CD4-positive, CD25-positive, alpha-beta regulatory T cell (primary cell): ENCODE measurements around the gene TBL1Y. TPM values are rescaled to one million over a fixed set of nuclear protein-coding genes. Genes with fewer than 3 reads are reported as not detected.

Experiments used
- ATAC-seq, 2 donors: fragments of 150-1000 bp; cut with Tn5 transposase; one replicate each; pipeline ENCODE4 v1.10.0; 2021; ENCODE audit warnings: low read depth in 2 of 2, moderate number of reproducible peaks in 2 of 2, moderate library complexity in 1 of 2
- DNase-seq, 3 donors: peaks; one replicate each; pipeline versions ENCODE4 v3.0.0 to v3.0.0-alpha.2; 2012 to 2022; ENCODE audit warnings: mixed read lengths in 1 of 3
- H3K27ac ChIP-seq: one replicate; pipeline ENCODE4 v1.7.0; 2013; ENCODE audit warnings: mild to moderate bottlenecking, low read length; ENCODE audit not compliant: insufficient read depth, poor library complexity, severe bottlenecking
- H3K27me3 ChIP-seq: one replicate; pipeline ENCODE4 v1.7.0; 2013; ENCODE audit warnings: low read length; ENCODE audit not compliant: control insufficient read depth, insufficient read depth
- H3K36me3 ChIP-seq: one replicate; pipeline ENCODE4 v1.7.0; 2013; ENCODE audit warnings: mild to moderate bottlenecking, low read length, moderate library complexity; ENCODE audit not compliant: control insufficient read depth, insufficient read depth
- H3K4me1 ChIP-seq: 2 replicates; pipeline ENCODE4 v1.7.0; 2013; ENCODE audit warnings: mild to moderate bottlenecking, low read length; ENCODE audit not compliant: insufficient read depth, control insufficient read depth, poor library complexity, severe bottlenecking
- H3K4me3 ChIP-seq: one replicate; pipeline ENCODE4 v1.7.0; 2013; ENCODE audit warnings: low read depth, mild to moderate bottlenecking, low read length, moderate library complexity
- H3K9me3 ChIP-seq, 2 experiments: 1 replicate in 1 of 2; 2 replicates in 1 of 2; pipeline ENCODE4 v1.7.0; 2013; ENCODE audit warnings: low read length in 2 of 2, mild to moderate bottlenecking in 1 of 2, moderate library complexity in 1 of 2; ENCODE audit not compliant: control insufficient read depth in 2 of 2
- H3K27ac Mint-ChIP-seq, 3 donors: one replicate each; pipeline ENCODE4 v1.8.0; 2020 to 2022; ENCODE audit warnings: mild to moderate bottlenecking in 3 of 3, mixed read lengths in 3 of 3, moderate library complexity in 2 of 3
- H3K27me3 Mint-ChIP-seq: one replicate; pipeline ENCODE4 v1.8.0; 2022; ENCODE audit warnings: mild to moderate bottlenecking, mixed read lengths
- H3K36me3 Mint-ChIP-seq: one replicate; pipeline ENCODE4 v1.8.0; 2020; ENCODE audit warnings: mixed read lengths
- H3K4me1 Mint-ChIP-seq, 4 donors: one replicate each; pipeline ENCODE4 v1.8.0; 2020 to 2022; ENCODE audit warnings: mixed read lengths in 4 of 4, mild to moderate bottlenecking in 1 of 4
- H3K4me3 Mint-ChIP-seq, 4 donors: one replicate each; pipeline ENCODE4 v1.8.0; 2020 to 2022; ENCODE audit warnings: mild to moderate bottlenecking in 4 of 4, mixed read lengths in 4 of 4, moderate library complexity in 3 of 4
- H3K9me3 Mint-ChIP-seq, 7 donors: one replicate each; pipeline ENCODE4 v1.8.0; 2020 to 2022; ENCODE audit warnings: mixed read lengths in 7 of 7, mild to moderate bottlenecking in 3 of 7, moderate library complexity in 2 of 7
- polyA plus RNA-seq, 4 donors: library from polyadenylated mRNA; unstranded; fragments of 300-500 nt; fragmentation: Illumina TruSeq; gene quantifications; one replicate each; pipeline ENCODE4 v1.2.3, GENCODE V29; 2021
- total RNA-seq: library from RNA; stranded (reverse); gene quantifications from one replicate; pipeline ENCODE4 v1.2.3, GENCODE V29; 2022

Gene TBL1Y
- total and polyA plus RNA-seq, 5 donors from 2014 or later = not detected

- Histone ChIP-seq H3K4me1 (no peaks in the 10 kb centered on the region), H3K4me3 (no peak overlapping the region), H3K9me3 (no peaks in the 10 kb centered on the region), H3K27me3 (no peaks in the 10 kb centered on the region), H3K36me3 (no peaks in the 10 kb centered on the region), H3K27ac (no peak overlapping the region)
- DNase-seq = no peak
- Mint-ChIP-seq H3K27me3 (no peaks in the 10 kb centered on the region), H3K27ac (no peak overlapping the region), H3K36me3 (no peaks in the 10 kb centered on the region), H3K4me1 (no peaks in the 10 kb centered on the region), H3K9me3 (no peaks in the 10 kb centered on the region), H3K4me3 (no peak overlapping the region)
- ATAC-seq = no peak
Measured at GRCh38 chrY:7128211-7128610, 217.7 kb downstream of the TBL1Y start.

Other genes starting within 250 kb of the TBL1Y start
- not detected for gene AMELY, start 1.1 kb downstream of the TBL1Y start, total RNA-seq
- not detected for gene AMELY, start 1.1 kb downstream of the TBL1Y start, polyA plus RNA-seq